IMR-90 (cell line): ENCODE results near the gene TMIGD1.

Experiments
- BHLHE40 ChIP-seq: fragments of 150-350 bp; IDR thresholded peaks from 2 replicates; pipeline ENCODE4 v1.6.1; 2016; ENCODE audit warnings: mild to moderate bottlenecking, low read depth, low read length
- CEBPB ChIP-seq: IDR thresholded peaks from 2 replicates; pipeline ENCODE4 v1.6.1; 2012; ENCODE audit warnings: low read depth, low read length, improper control_type of control experiment
- CTCF ChIP-seq: conservative IDR thresholded peaks from 2 replicates; pipeline ENCODE4 v1.5.1; 2012; ENCODE audit warnings: mild to moderate bottlenecking, low read depth, low read length, improper control_type of control experiment
- FOS ChIP-seq: fragments of 150-350 bp; IDR thresholded peaks from 2 replicates; pipeline ENCODE4 v1.6.1; 2016; ENCODE audit warnings: low read depth, low read length
- MAZ ChIP-seq: IDR thresholded peaks from 2 replicates; pipeline ENCODE4 v1.6.1; 2012; ENCODE audit warnings: low read depth, mild to moderate bottlenecking, low read length, improper control_type of control experiment, moderate library complexity, borderline replicate concordance
- POLR2A ChIP-seq: IDR thresholded peaks from 2 replicates; pipeline ENCODE4 v1.6.1; 2012; ENCODE audit warnings: mild to moderate bottlenecking, low read depth, low read length
- RAD21 ChIP-seq: IDR thresholded peaks from 2 replicates; pipeline ENCODE4 v1.6.1; 2012; ENCODE audit warnings: low read length, improper control_type of control experiment
- TF ChIP-seq, protein P1 (sequence below): fragments of 150-350 bp; IDR thresholded peaks from 2 replicates; pipeline ENCODE4 v1.6.1; 2017; ENCODE audit warnings: mild to moderate bottlenecking, antibody characterized with exemption, low read length, low read depth

GRCh38 chr17:30300818-30301217 is 33.0 kb downstream of the TMIGD1 start:
- TF ChIP-seq CTCF (no peak), POLR2A (no peak), CEBPB (no peak), MAZ (no peak), BHLHE40 (no peak), RAD21 (no peak), FOS (no peak)
- TF ChIP-seq, protein P1, sequence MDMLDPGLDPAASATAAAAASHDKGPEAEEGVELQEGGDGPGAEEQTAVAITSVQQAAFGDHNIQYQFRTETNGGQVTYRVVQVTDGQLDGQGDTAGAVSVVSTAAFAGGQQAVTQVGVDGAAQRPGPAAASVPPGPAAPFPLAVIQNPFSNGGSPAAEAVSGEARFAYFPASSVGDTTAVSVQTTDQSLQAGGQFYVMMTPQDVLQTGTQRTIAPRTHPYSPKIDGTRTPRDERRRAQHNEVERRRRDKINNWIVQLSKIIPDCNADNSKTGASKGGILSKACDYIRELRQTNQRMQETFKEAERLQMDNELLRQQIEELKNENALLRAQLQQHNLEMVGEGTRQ: no peak
